ENCODE data around the gene ARID1B. TPM values are rescaled to one million over a fixed set of nuclear protein-coding genes. Genes with fewer than 3 reads are reported as not detected.

ARID1B gene
- total and polyA plus RNA-seq, 2 of the 4 experiments (the other 2 are of a cell fraction): 14.5 to 20.1 TPM

GRCh38 chr6:157021344-157021992 lies 244.3 kb downstream of the ARID1B start:
- Histone ChIP-seq H4K5ac (ENCODE audit: low read depth, low read length) (peak overlapping the region; percentile 85), H3K79me1 (ENCODE audit: low read depth in 1 of 2, low read length in 2 of 2) (peaks cover 24 to 65% of the 10 kb centered on the region in 2 experiments), H3K23ac (ENCODE audit: low read depth, low read length) (peak overlapping the region; percentile 92), H3K4me1 (ENCODE audit: control insufficient read depth, insufficient read depth, low read length) (peaks cover 12% of the 10 kb centered on the region), H3K4me3 (ENCODE audit: insufficient read depth, low read depth, low read length) (peak overlapping the region; percentile 64), H4K8ac (ENCODE audit: low read depth in 2 of 2, low read length in 2 of 2) (peak overlapping the region; percentile 92 to 99), H3K9me1 (ENCODE audit: insufficient read depth, low read length) (peaks cover 11% of the 10 kb centered on the region), H2AK5ac (ENCODE audit: low read depth, low read length) (peak overlapping the region; percentile 83), H2BK15ac (ENCODE audit: low read depth, low read length) (peak overlapping the region; percentile 44; the same call in 1 of the 3 replicates), H3K4ac (ENCODE audit: low read depth, low read length) (peak overlapping the region; percentile 91), H4K20me1 (ENCODE audit: insufficient read depth, low read length) (peaks cover 16% of the 10 kb centered on the region; the same call in 1 of the 2 replicates), H3K9ac (ENCODE audit: low read depth, low read length) (peak overlapping the region; percentile 98), H3K36me3 (ENCODE audit: control insufficient read depth, insufficient read depth, low read length) (no peaks in the 10 kb centered on the region), H2AK9ac (replicated peaks; ENCODE audit: low read depth, low read length, poor library complexity) (peak overlapping the region; percentile 99), H3K9me3 (ENCODE audit: control insufficient read depth, insufficient read depth, low read length) (peaks cover 6% of the 10 kb centered on the region), H3K4me2 (ENCODE audit: low read depth, low read length) (peak overlapping the region; percentile 93), H2AFZ (replicated peaks; ENCODE audit: low read length, poor library complexity) (peak overlapping the region; percentile 94), H3K56ac (ENCODE audit: extremely low read depth, insufficient read depth, low read length) (peak overlapping the region; percentile 88), H3K27me3 (ENCODE audit: control insufficient read depth, insufficient read depth, low read length) (no peaks in the 10 kb centered on the region), H2BK20ac (ENCODE audit: low read depth, low read length) (no peak overlapping the region), H3K18ac (ENCODE audit: low read depth, low read length) (peak overlapping the region; percentile 86), H3K27ac (ENCODE audit: insufficient read depth, low read length) (peak overlapping the region; percentile 98), H4K91ac (ENCODE audit: insufficient read depth, low read depth, low read length) (peak overlapping the region; percentile 96), H2BK5ac (ENCODE audit: low read depth, low read length, poor library complexity, severe bottlenecking) (peak overlapping the region; percentile 91), H3K14ac (replicated peaks; ENCODE audit: low read depth, low read length) (peak overlapping the region; percentile 98), H2BK120ac (ENCODE audit: low read depth, low read length) (peak overlapping the region; percentile 73)
- intact Hi-C loops (cut with micrococcal nuclease) (loop anchor here (1.0 to 10.0 kb wide), 5 partner anchors 69 to 1697 kb away; no protein-coding TSS in a partner anchor), dilution Hi-C loops (cut with HindIII; ENCODE audit: low sequenced_read_pairs, unreplicated experiment) (no loop called here), in situ Hi-C loops (cut with MboI; ENCODE audit: low sequenced_read_pairs) (no loop called here)
- DNase-seq: peak; percentile 81
- 0% methylated on average over 33 of the region's 84 CpGs; no CpG with 5 or more reads in 1 of the 2 experiments for WGBS, 2 experiments (ENCODE audit: extremely low coverage in 2 of 2, insufficient read length in 1 of 2)
- ATAC-seq (ENCODE audit: low read depth): peak; percentile 78
- ChIA-PET POLR2A (ENCODE audit: unreplicated experiment) (interaction anchor here (0.6 kb wide), 1 partner anchor 241 kb away, joined by 4 read pairs; no protein-coding TSS in a partner anchor), CTCF (interaction anchor here (0.6 to 1.1 kb wide), 2 partner anchors 24 to 71 kb away, joined by 4 to 7 read pairs; no protein-coding TSS in a partner anchor)
- BruUV-seq (replicated peaks): no TSS peak
- TF ChIP-seq MAZ (IDR thresholded peaks at IDR 0.05; ENCODE audit: borderline replicate concordance, low read depth, low read length) (peak; percentile 81; the same call in 1 of the 2 replicates), RFX5 (IDR thresholded peaks at IDR 0.05; ENCODE audit: low read depth, low read length) (no peak), NFE2L2 (IDR thresholded peaks at IDR 0.05; ENCODE audit: low read depth, low read length) (no peak), ELK1 (IDR thresholded peaks at IDR 0.05; ENCODE audit: borderline replicate concordance, low read depth, low read length) (no peak), POLR2A (IDR thresholded peaks at IDR 0.05; ENCODE audit: low read depth, low read length) (peak; percentile 95), MAFK (IDR thresholded peaks at IDR 0.05; ENCODE audit: low read depth, low read length) (peak; percentile 93), RAD21 (IDR thresholded peaks at IDR 0.05; ENCODE audit: low read length) (peak; percentile 25; the same call in 1 of the 2 replicates), CEBPB (IDR thresholded peaks at IDR 0.05; ENCODE audit: low read depth, low read length) (no peak), SMC3 (IDR thresholded peaks at IDR 0.05; ENCODE audit: low read depth, low read length) (peak; percentile 31; the same call in 1 of the 2 replicates), RCOR1 (IDR thresholded peaks at IDR 0.05; ENCODE audit: insufficient replicate concordance, low read length) (no peak), CHD1 (IDR thresholded peaks at IDR 0.05; ENCODE audit: low read depth, low read length) (no peak; the same call in 1 of the 2 replicates), MXI1 (IDR thresholded peaks at IDR 0.05; ENCODE audit: borderline replicate concordance, low read depth, low read length) (no peak; the same call in none of the 2 replicates), BHLHE40 (IDR thresholded peaks at IDR 0.05; ENCODE audit: low read depth, low read length) (no peak), FOS (IDR thresholded peaks at IDR 0.05; ENCODE audit: low read depth, low read length) (no peak), CTCF (conservative IDR thresholded peaks at IDR 0.05; ENCODE audit: low read depth, low read length) (peak; percentile 52)

All from IMR-90 (cell line).